HL-60 (cell line): ENCODE measurements around the gene HOXB7.

Experiments
- DNase-seq, 2 experiments: peaks; one replicate each; pipeline ENCODE4 v3.0.0-alpha.2; 2010 to 2020; ENCODE audit warnings: low read depth in 1 of 2, low spot score in 1 of 2
- H3K27ac ChIP-seq: fragments of 250-450 bp; sonication (Bioruptor Pico); replicated peaks from 2 replicates; pipeline ENCODE4 v1.5.1; 2020; ENCODE audit warnings: mild to moderate bottlenecking, moderate library complexity
- H3K27me3 ChIP-seq: fragments of 250-450 bp; sonication (Bioruptor Pico); 2 replicates; pipeline ENCODE4 v1.5.1; 2021; ENCODE audit warnings: mild to moderate bottlenecking, moderate library complexity; ENCODE audit not compliant: insufficient read depth, poor library complexity, severe bottlenecking
- H3K4me3 ChIP-seq: replicated peaks from 2 replicates; pipeline ENCODE4 v1.5.1; 2011; ENCODE audit warnings: mild to moderate bottlenecking, control low read depth, low read length; ENCODE audit not compliant: insufficient read depth
- CTCF ChIP-seq: IDR thresholded peaks from one replicate; pipeline ENCODE4 v1.5.1; 2011; ENCODE audit warnings: low read length, control low read depth, inconsistent platforms; ENCODE audit not compliant: insufficient read depth
- GABPA ChIP-seq: IDR thresholded peaks from 2 replicates; pipeline ENCODE4 v1.6.1; 2012; ENCODE audit warnings: low read depth
- POLR2AphosphoS5 ChIP-seq: IDR thresholded peaks from 2 replicates; pipeline ENCODE4 v1.6.1; 2012; ENCODE audit warnings: low read depth
- SPI1 ChIP-seq: IDR thresholded peaks from 2 replicates; pipeline ENCODE4 v1.6.1; 2012; ENCODE audit warnings: low read depth, mild to moderate bottlenecking, borderline replicate concordance
- TF ChIP-seq, protein P1 (sequence below): IDR thresholded peaks from 2 replicates; pipeline ENCODE4 v1.6.1; 2012; ENCODE audit warnings: low read depth; ENCODE audit not compliant: insufficient replicate concordance

Gene HOXB7

GRCh38 chr17:48599354-48599753, 11.5 kb downstream of the HOXB7 start:
- peaks cover 84% of the 10 kb centered on the region for H3K27me3 ChIP-seq
- no peak for DNase-seq
- H3K4me3 ChIP-seq: no peak overlapping the region
- H3K27ac ChIP-seq: no peak overlapping the region
- no peak for TF ChIP-seq SPI1
- TF ChIP-seq GABPA: no peak
- no peak for TF ChIP-seq POLR2AphosphoS5
- TF ChIP-seq, protein P1, sequence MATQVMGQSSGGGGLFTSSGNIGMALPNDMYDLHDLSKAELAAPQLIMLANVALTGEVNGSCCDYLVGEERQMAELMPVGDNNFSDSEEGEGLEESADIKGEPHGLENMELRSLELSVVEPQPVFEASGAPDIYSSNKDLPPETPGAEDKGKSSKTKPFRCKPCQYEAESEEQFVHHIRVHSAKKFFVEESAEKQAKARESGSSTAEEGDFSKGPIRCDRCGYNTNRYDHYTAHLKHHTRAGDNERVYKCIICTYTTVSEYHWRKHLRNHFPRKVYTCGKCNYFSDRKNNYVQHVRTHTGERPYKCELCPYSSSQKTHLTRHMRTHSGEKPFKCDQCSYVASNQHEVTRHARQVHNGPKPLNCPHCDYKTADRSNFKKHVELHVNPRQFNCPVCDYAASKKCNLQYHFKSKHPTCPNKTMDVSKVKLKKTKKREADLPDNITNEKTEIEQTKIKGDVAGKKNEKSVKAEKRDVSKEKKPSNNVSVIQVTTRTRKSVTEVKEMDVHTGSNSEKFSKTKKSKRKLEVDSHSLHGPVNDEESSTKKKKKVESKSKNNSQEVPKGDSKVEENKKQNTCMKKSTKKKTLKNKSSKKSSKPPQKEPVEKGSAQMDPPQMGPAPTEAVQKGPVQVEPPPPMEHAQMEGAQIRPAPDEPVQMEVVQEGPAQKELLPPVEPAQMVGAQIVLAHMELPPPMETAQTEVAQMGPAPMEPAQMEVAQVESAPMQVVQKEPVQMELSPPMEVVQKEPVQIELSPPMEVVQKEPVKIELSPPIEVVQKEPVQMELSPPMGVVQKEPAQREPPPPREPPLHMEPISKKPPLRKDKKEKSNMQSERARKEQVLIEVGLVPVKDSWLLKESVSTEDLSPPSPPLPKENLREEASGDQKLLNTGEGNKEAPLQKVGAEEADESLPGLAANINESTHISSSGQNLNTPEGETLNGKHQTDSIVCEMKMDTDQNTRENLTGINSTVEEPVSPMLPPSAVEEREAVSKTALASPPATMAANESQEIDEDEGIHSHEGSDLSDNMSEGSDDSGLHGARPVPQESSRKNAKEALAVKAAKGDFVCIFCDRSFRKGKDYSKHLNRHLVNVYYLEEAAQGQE: no peak
- TF ChIP-seq CTCF: no peak

DNA sequence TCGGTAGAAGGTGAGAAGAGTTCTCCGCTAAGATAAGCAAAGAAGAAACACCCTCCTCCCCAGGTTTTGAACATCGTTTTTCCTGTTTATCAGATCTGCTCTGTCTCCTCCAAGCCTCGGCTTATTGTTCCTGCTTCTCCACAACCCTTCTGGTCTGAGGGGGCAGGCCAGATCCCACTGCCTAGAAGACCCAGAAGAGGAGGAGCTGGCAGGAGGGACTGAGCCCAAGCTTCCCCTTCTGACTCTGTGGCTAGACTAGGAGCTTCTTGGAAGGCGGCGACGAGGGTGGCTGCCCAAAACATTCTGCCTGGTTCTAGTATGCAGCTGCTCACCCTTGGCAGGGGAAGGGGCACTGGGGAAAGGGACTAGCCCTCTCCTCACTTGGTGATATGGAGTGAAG, 12.1 kb downstream of the HOXB7 start:
- no peak for DNase-seq
- no peak for TF ChIP-seq SPI1
- TF ChIP-seq, protein P1: no peak
- no peak for TF ChIP-seq CTCF
- no peak for TF ChIP-seq GABPA
- TF ChIP-seq POLR2AphosphoS5: no peak
- Histone ChIP-seq H3K27me3 (peaks cover 81% of the 10 kb centered on the region), H3K4me3 (no peak overlapping the region), H3K27ac (no peak overlapping the region)

DNA sequence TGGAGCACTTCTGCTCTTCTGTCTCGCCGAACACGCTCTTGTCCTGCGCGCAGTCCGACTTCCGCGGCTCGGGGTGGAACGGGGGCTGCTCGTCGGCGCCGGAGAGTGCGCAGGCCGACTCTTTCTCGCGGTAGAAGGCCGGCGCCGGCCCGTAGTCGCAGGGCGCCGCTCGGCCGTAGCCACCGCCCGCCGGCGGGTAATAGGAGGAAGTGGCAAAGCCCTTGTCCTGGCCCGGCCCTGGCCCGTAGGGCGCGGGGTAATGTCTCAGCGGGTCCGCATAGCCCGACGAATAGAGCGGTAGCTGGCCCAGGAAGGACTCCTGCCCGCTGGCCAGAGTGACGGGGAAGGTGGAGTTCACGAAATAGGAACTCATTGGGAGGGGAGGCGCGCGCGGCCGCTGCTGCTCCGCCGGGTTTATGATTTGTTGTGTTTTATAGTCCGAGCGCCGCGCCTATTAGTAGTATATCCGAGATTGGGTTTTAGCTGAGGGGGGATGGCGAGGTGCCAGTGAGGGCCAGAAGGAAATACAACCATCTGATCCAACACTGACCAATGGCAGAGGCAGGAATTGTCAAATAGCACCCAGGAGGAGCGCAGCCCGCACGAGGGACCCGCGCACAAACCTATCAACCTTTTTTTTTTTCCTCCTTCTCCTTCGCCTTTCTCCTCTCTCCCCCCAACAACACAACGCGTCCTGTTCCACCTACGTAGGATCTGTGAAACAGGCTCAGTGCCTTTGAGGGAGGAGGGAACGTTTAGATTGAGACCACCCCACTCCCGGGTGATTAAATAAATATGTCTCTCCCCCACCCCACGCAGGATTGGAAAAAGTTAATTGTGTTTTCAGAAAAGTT, 12.8 kb downstream of the HOXB7 start:
- TF ChIP-seq GABPA (no peak), POLR2AphosphoS5 (no peak), SPI1 (peak; percentile 62)
- H3K27ac ChIP-seq: no peak overlapping the region
- peaks cover 79% of the 10 kb centered on the region for H3K27me3 ChIP-seq
- peak overlapping the region; percentile 28 for H3K4me3 ChIP-seq
- DNase-seq: peak in 1 of 2 experiments; percentile 24

DNA sequence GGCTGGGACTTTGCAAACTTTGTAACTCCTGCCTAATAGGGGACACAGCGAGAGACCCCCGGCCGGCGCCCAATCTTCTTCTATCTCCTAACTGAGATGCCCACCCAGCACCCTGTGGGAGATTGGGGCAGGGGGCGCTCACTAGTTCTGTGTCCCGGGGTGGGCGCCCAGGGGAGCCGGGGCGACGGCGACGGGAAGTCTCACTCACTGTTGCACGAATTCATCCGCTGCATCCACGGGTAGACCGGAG, 13.4 kb downstream of the HOXB7 start:
- DNase-seq: no peak
- Histone ChIP-seq H3K4me3 (peak overlapping the region; percentile 28), H3K27ac (no peak overlapping the region), H3K27me3 (peaks cover 81% of the 10 kb centered on the region)
- TF ChIP-seq CTCF (no peak), GABPA (no peak), SPI1 (no peak), POLR2AphosphoS5 (no peak)
- TF ChIP-seq, protein P1: no peak
